AG04449 (cell line): ENCODE data around the gene VEZF1.

Experiments
- CTCF ChIA-PET: fragments of 350-600 bp; formaldehyde crosslinking; extraction: SDS; loops from one replicate; lab custom pipeline; 2021; ENCODE audit warnings: antibody characterized with exemption; lab: Yijun Ruan, JAX
- POLR2A ChIA-PET: fragments of 400-600, 350-600 bp; formaldehyde crosslinking; extraction: SDS; loops from one replicate; lab custom pipeline; 2020; ENCODE audit warnings: antibody characterized with exemption, inconsistent platforms; lab: Yijun Ruan, JAX
- DNase-seq: peaks from one replicate; pipeline ENCODE4 v3.0.0-alpha.2; 2010; ENCODE audit warnings: low read depth, low spot score
- H3K4me3 ChIP-seq: 2 replicates; pipeline ENCODE4 v1.5.1; 2011; ENCODE audit warnings: low read depth, mild to moderate bottlenecking, control low read depth, low read length
- TF ChIP-seq, protein P1 (sequence below): IDR thresholded peaks from one replicate; pipeline ENCODE4 v1.5.1; 2011; ENCODE audit warnings: mild to moderate bottlenecking, moderate library complexity, low read length, control low read depth, inconsistent platforms; ENCODE audit not compliant: insufficient read depth; ENCODE audit errors: missing control alignments

VEZF1 gene

DNA sequence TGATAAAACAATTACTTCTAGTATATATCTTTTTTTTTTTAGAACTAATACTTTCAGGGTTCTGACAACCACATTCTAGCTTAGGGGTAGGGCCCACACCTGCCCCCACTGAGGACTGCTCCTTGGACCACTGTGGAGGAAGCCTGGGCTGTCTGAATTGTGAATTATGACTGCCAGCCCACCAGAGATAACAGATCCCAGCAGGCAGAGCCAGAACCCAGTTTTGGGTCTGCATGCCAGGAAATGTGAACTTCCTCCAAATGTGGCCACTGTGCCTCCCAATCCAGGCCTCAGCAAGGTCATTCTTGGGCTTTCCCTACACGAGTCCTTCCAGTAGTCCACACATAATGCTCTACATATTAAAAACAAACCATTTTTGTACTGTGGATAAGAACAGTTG is 15.9 kb downstream of the VEZF1 start:
- H3K4me3 ChIP-seq: no peak overlapping the region
- ChIA-PET POLR2A (no interaction called here), CTCF (interaction anchor here (0.7 to 12.2 kb wide), 6 partner anchors 9 to 114 kb away, joined by 3 to 75 read pairs (median 4); partner anchors contain the start of gene CUEDC1)
- TF ChIP-seq, protein P1, sequence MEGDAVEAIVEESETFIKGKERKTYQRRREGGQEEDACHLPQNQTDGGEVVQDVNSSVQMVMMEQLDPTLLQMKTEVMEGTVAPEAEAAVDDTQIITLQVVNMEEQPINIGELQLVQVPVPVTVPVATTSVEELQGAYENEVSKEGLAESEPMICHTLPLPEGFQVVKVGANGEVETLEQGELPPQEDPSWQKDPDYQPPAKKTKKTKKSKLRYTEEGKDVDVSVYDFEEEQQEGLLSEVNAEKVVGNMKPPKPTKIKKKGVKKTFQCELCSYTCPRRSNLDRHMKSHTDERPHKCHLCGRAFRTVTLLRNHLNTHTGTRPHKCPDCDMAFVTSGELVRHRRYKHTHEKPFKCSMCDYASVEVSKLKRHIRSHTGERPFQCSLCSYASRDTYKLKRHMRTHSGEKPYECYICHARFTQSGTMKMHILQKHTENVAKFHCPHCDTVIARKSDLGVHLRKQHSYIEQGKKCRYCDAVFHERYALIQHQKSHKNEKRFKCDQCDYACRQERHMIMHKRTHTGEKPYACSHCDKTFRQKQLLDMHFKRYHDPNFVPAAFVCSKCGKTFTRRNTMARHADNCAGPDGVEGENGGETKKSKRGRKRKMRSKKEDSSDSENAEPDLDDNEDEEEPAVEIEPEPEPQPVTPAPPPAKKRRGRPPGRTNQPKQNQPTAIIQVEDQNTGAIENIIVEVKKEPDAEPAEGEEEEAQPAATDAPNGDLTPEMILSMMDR: no peak
- no peak for DNase-seq

DNA sequence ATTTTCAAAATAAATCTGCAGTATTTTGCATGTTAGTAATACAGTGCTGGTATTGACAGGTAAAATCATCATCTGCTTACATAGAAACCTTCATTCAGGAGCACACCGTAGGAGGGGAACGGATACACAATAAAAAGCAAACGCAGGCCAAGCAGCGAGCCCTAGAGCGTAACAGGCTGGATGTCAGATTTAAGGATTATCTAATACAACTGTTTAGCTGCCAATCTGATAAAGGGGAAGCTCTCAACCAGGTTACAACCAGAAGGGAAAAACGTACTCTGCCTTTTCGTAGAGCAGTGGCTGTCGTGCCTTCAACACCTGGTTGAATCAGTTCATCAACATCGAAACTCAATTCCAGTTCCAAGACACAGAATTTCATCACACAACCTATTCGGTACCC is 16.5 kb downstream of the VEZF1 start:
- TF ChIP-seq, protein P1: no peak
- DNase-seq: no peak
- CTCF ChIA-PET: interaction anchor here (0.7 to 12.2 kb wide), 8 partner anchors 9 to 113 kb away, joined by 3 to 75 read pairs (median 4); partner anchors contain the start of gene CUEDC1
- H3K4me3 ChIP-seq: no peak overlapping the region
- POLR2A ChIA-PET: no interaction called here

DNA sequence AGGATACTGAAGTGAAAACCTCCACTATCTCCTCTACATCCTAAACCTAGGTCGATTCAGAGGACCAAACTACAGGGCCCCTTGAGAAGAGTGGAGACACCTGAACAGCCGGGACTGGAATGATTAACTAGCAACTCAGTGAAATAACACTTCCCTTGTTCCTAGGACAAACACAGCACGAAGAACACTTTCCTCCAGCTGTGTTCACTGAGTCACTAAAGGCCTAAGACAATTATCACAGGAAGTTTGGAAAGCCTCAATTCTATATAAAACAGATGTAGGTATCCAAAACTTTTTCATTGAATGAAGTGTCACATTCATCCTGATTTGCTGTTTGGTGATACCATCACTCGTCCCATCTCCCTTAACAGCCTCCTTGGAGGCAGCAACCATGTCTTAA is 17.3 kb downstream of the VEZF1 start:
- TF ChIP-seq, protein P1: no peak
- DNase-seq: no peak
- CTCF ChIA-PET: interaction anchor here (0.7 to 12.2 kb wide), 6 partner anchors 9 to 103 kb away, joined by 3 to 75 read pairs (median 4); partner anchors contain the start of gene CUEDC1
- POLR2A ChIA-PET: no interaction called here
- H3K4me3 ChIP-seq: no peak overlapping the region

DNA sequence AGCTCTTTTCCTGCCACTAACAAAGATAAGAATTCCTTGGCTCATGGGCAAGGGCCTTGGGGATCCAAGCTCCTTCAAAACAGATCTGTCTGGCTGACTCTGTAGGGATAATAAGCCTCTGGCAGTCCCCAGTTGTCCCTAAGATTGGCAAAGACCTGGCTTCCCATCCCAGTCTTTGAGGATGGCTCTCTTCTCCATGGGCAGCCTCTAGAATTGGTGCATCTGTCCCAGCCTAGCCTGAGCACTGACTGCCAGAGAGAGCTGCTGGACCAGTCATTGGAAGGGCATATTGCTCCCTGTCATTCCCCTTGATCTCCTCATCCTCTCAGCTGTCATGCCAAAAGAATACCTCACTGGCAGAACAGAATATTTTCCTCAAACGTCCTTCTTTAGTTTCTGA is 19.6 kb downstream of the VEZF1 start:
- POLR2A ChIA-PET: no interaction called here
- no peak for DNase-seq
- no peak overlapping the region for H3K4me3 ChIP-seq
- TF ChIP-seq, protein P1: no peak
- CTCF ChIA-PET: interaction anchor here (2.3 to 12.2 kb wide), 3 partner anchors 10 to 111 kb away, joined by 7 to 75 read pairs (median 9); partner anchors contain the start of gene CUEDC1

DNA sequence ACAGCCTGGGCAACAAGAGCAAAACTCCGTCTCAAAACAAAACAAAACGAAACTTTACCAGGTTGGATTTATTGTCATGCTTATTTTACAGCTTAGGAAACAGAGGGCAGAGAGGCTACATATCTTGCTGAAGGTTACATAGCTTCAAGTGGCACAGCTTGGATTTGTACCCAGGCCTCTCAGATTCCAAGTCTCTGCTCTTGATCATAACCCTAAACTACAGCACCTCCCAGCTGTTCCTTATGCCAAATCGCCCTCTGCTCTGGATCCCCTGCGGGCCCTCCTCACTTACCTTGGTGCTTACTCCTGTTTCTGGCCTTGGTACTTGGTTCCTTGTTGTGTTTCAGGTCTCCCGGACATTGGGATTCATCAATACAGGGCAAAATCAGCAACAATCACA is 21.2 kb downstream of the VEZF1 start:
- POLR2A ChIA-PET: no interaction called here
- no peak for DNase-seq
- CTCF ChIA-PET: interaction anchor here (0.7 to 12.2 kb wide), 5 partner anchors 8 to 109 kb away, joined by 3 to 75 read pairs (median 7); partner anchors contain the start of gene CUEDC1
- no peak overlapping the region for H3K4me3 ChIP-seq
- TF ChIP-seq, protein P1: no peak

DNA sequence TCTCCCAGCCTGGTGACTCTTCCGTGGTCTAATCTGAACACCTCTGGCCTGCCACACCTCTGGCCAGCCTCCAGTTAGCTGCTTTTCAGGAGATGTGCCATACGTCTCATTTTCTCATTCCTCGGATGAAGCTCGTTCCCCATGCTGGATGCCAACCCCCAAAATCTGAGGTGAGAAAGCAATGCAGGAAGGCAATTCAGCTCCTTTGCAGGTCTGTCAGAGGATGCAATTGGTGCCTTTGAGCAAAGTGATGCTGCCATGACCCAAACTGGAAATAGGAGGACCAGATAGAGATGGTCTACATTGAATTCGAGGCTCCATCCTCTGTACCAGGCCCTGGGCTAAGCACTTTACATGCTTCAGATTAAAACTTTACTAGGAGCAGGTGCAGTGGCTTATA is 21.8 kb downstream of the VEZF1 start:
- DNase-seq: no peak
- CTCF ChIA-PET: interaction anchor here (0.6 to 12.2 kb wide), 6 partner anchors 11 to 108 kb away, joined by 3 to 75 read pairs (median 4); partner anchors contain the start of gene CUEDC1
- TF ChIP-seq, protein P1: no peak
- no peak overlapping the region for H3K4me3 ChIP-seq
- POLR2A ChIA-PET: interaction anchor here (0.6 kb wide), 1 partner anchor 10 kb away, joined by 4 read pairs; no protein-coding TSS in a partner anchor
